ENCODE results near the gene PRB4.
A peak's percentile ranks its signal among the peaks of the same experiment; 100 is the strongest.

DNA sequence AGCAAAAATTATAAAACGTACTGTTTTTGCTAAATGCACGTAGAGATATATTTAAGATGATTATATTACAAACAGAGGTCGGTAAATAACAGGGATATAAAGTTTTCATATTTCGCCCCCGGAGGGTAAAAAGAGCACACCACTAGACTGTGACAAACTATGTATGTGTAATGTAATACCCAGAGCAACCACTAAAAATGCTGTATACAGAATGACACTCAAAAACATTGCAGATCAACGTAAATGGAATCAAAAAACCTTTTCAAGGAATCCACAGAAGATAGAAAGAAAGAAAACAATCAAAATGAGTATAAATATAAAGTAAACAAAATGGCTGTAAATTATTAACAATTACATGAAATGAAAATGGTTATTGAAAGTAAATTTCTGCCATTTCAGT lies 37.6 kb upstream of the PRB4 start:
- TF ChIP-seq CTCF (IDR thresholded peaks at IDR 0.05) (peak in 1 of 3 donors; percentile 9), POLR2AphosphoS5 (IDR thresholded peaks at IDR 0.05) (no peak)

Measured in breast epithelium (tissue), 3 donors.